Measurements from ENCODE around the gene EYS. TPM values are rescaled to one million over a fixed set of nuclear protein-coding genes. Genes with fewer than 3 reads are reported as not detected.
"Not testable (repeated sequence)": the region's sequence is repeated elsewhere in the genome, so short reads cannot be mapped to it uniquely, and the experiment has no call there.

The EYS gene
- total RNA-seq, 1 experiment from 2014 or later = 0.99 TPM

DNA sequence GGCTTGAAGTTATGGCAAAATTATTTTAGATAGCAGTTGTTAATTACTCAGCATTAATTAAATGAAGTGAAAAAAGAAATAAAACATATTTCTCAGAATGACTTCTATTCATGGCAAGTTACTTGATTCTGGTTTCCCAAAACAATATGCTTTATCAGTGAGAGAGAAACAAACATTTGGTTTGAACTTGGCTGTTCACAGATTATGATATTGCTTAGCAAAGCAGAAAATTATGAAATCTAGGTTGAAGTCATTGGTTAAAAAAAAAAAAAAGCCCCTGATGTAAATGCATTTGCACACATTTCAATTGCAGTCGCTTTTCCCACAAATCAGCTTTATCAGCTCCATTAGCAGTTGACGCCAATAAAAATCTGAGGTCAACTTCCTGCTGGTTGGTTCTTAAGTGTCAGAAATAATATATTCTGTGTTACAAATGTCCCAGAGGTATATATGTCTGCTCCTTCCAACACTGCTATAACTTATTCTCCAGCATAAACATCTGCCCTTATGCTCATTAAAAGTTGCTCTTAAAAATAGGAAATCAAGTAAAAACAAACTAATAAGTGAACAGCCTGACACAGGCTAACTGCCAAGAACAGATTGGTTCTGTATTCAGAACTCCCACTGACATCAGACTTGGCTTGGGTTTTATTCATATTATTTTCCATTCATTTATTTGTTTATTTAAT, 1796.0 kb downstream of the EYS start:
- no peak for DNase-seq (ENCODE audit: low read depth)

DNA sequence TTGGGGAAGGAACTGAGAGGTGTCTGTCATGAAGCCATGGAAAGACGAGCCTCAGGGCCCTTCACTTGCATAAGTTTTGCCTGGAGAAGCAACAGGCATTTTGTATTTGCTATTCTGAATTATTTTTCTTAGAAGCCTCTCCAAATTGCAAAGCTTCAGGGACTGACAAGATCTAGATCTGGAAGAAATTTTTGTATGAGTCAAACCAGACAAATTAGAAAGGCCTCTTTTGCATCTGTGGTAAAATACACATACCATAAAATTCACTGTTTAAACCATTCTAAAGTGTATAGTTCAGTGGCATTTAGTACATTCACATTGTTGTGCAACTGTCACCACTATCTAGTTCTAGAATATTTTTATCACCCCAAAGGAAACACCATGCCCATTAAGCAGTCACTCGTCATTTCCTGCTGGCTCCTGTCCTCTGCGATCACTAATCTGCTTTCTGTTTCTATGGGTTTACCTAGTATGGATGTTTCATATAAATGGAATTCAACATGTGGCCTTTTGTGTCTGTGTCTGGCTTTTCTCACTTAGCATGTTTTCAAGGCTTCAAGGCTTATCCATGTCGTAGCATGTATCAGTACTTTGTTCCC, 1802.3 kb downstream of the EYS start:
- peak; percentile 90 for DNase-seq (ENCODE audit: low read depth)

DNA sequence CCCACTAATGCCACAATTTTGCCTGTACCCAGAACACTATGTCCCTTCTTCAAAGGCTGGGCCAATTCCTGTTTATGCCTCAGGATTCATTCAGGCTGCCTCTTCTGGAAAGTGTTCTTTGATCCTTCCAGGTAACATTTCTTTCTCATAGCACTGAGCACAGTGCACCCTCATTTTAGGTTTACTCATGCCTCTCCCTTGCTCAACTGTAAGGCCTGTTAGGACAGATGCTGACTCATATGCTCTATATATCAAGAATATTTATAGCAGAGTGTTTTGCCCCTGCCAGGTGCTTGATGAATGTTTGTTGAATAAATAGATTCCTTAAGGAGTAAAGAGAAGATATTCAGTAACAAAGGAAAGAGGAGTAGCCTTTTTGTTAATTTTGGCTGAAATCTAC, 1807.5 kb downstream of the EYS start:
- DNase-seq (ENCODE audit: low read depth) = peak; percentile 61

DNA sequence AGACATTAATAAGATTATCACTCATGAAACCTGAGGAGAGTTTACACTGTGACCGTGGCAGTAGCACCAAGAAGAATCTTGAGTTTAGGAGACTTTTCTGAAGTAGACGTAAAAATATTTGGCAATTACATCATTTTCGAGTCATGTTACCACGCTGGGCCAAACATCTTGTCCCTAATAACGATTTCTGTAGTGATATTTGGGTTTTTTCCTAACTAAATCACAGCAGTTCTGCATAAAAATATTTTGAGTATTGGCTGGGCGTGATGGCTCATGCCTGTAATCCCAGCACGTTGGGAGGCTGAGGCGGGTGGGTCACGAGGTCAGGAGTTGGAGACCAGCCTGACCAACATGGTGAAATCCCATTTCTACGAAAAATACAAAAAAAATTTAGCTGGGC, 1809.1 kb downstream of the EYS start:
- no peak for DNase-seq (ENCODE audit: low read depth)

DNA sequence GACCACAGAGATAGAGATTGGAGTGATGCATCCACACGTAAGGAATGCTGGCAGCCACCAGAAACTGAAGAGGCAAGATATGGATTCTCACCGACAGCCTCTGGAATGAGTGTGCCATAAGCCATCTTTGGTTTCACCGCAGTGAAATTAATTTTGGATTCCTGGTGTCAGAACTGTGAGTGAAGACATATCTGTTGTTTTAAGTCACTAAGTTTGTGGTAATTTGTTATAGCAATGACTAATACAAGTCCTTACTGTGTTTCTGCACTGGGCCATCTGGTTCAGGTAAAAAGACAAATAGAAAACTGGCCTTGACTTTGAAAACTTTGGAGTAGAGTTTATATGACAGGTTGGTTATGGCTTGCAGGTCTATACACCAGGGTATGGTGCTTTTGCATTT, 1809.6 kb downstream of the EYS start:
- peak; percentile 90 for DNase-seq (ENCODE audit: low read depth)

DNA sequence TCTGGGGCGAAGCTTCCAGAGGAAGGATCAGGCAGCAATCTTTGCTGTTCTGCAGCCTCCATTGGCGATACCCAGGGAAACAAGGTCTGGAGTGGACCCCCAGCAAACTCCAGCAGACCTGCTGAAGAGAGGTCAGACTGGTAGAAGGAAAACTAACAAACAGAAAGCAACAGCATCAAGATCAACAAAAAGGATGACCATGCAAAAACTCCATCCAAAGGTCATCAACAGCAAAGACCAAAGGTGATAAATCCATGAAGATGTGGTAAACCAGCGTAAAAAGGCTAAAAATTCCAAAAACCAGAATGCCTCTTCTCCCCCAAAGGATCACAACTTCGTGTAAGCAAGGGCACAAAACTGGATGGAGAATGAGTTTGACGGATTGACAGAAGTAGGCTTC, 1818.6 kb downstream of the EYS start:
- no peak for DNase-seq (ENCODE audit: low read depth)

DNA sequence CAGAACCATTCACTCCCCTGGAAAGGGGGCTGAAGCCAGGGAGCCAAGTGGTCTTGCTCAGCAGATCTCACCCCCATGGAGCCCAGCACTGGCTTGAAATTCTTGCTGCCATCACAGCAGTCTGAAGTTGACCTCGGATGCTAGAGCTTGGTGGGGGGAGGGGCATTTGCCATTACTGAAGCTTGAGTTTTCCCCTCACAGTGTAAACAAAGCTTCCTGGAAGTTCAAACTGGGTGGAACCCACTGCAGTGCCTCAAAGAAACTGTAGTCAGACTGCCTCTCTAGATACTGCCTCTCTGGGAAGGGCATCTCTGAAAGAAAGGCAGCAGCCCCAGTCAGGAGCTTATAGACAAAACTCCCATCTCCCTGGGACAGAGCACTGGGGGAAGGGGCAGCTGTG, 1819.2 kb downstream of the EYS start:
- DNase-seq (ENCODE audit: low read depth) = not testable (repeated sequence)

DNA sequence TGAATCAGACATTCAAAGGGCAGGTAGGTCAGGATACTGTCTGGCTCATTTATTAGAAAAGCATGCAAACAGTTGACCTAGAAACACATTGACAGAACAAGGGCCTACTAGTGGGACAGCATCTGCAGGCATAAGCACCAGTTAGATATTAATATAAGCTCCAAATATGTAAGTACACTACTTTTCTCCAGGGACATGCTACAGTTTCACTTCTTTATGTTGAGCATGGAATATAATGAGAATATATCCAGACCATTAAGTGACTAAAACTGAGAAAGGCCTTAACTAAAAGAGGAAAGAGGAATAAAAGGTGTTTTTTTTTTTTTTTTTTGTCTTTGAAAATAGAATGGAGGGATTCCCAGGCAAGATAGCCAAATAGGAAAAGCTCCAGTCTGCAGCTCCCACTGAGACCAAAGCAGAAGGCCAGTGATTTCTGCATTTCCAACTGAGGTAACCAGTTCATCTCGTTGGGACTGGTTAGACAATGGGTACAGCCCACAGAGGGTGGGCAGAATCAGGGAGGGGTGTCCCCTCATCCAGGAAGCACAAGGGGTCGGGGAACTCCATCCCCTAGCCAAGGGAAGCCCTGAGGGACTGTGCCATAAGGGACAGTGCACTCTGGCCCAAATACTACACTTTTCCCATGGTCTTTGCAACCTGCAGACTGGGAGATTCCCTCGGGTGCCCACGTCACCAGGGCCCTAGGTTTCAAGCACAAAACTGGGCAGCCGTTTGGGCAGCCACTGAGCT, 1819.8 kb downstream of the EYS start:
- no peak for DNase-seq (ENCODE audit: low read depth)

DNA sequence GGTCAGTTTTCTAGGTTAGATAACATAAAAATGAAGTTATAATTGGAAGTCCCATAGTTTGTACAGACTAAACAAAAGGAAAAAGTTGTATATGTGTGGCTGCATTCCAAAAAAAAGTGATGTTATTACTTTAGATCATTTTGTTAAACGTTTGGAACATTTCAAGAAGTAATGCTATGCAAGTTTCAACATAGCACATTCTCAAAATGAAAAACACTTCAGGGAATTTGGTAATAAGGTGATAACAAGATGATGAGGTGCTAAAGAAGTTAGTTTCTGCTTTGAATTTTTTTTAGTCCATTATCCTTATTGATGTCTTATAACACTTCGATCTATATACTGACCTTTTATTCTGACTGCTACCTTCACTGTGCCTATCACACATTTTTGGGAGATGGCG, 1820.7 kb downstream of the EYS start:
- DNase-seq (ENCODE audit: low read depth) = no peak

DNA sequence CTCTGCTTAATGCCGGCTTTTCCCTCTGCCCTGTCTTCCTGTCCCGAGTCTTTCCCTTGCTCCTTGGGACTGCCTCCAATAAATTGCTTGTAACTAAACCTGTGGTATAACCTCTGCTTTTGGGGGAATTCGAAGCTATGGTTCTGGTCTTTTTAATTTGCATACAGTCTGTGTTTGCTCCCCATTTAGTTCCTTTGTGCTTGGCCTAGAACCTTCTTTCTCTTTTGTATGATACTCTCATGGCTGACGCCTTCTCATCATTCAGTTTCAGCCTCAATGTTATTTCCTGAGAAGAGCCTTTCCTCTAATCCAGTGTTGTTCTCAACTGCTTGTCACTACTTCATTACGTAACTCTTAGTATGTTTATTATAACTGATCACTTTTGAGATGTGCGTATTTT, 1823.4 kb downstream of the EYS start:
- no peak for DNase-seq (ENCODE audit: low read depth)

DNA sequence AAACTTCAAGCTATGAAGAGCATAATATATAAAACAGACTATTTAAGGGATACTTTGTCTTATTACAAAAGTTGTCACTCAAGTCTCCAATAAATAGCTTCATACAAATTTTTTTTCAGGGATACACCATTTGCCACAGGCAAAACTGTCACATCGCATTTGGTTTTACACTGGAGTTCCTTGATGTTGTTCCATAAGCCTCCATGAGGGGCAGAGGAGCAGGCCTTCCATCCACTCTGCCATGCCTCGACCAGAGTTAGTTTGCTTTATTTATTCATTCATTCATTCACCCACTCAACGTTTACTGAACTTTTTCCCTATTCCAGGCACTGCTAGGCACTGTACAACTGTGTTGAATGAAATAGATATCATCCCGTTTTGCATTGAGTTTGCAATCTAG, 1824.8 kb downstream of the EYS start:
- DNase-seq (ENCODE audit: low read depth) = no peak

DNA sequence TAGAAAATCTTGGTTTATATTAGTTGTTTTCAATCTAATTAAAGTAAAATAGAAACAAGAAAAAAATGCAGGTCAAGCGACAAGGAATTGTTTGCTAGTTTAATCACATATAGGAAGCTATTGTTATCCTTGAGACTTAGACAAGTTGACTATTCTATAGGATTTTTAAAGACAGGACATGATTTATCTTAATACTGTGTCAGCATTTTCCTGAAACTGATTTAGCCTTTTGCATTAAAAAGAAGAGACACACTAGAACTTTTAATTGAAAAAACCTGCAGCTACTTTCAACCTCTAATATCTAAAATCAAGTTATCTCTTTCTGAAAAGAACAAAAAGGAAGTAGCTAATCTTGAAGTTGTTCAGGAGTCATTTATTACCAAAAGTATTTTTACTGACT, 1825.2 kb downstream of the EYS start:
- no peak for DNase-seq (ENCODE audit: low read depth)

DNA sequence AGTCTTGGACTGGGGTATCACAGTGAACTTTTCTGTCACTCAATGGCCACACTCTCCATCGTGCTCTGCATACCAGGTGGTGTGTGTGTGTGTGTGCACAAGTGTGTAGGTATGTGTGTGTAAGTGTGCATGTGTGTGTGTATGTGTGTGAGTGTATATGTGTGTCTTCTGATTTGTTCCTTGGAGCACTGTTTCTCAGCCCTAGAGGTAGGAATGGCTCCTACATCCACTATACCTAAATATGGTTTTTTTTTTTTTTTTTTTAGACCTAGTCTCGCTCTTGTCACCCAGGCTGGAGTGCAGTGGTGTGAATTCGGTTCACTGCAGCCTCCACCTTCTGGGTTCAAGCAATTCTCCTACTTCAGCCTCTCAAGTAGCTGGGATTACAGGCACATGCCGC, 1834.8 kb downstream of the EYS start:
- DNase-seq (ENCODE audit: low read depth) = no peak

DNA sequence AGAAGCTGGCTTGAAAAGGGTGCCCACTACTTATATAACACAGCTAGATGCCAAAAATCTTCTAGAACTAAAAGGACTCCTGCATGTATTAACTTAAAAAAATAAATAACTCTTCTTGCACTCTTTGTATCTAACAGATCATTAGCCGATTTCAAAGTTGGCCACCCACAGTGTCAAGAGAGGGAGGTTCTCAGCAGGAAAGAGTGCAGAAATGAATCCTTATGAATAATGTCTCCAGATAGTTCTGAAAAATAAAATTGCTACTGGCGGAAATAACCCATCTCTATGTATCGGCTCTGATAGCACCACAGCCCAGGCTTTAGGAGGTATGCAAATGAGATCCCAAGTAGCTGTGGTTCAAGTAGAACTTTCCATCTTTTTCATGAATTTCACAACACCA, 1838.7 kb downstream of the EYS start:
- no peak for DNase-seq (ENCODE audit: low read depth)

DNA sequence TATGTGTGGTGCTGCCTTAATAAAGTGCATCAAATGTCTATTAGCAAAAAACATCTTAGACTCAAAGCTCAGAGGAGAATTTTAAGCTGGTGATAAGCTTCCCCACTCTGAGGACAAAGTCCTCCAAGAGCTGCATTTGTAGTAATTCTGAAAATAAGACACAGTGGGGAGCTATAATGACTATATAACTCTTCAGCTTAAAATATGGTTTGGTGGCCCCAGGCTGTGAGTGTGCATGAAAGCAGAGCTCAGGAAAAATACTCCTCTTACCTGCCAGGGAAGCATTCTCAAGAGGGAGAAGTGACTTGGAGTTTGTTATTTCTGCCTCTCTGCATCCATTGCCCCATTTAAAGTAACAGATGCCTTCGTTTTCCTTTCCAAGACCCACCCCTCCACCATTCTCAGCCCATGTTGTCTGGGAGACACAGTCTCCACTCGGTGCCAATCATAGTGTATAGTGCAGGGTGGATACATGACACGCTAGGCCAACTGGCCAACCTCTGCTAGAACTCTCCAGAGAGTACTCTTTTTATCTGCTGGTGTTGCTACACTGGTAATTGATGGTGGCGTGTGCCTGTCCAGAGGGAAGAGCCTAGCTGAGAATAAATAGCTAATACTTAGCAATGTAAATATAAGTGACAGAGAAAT, 1842.2 kb downstream of the EYS start:
- DNase-seq (ENCODE audit: low read depth) = no peak

DNA sequence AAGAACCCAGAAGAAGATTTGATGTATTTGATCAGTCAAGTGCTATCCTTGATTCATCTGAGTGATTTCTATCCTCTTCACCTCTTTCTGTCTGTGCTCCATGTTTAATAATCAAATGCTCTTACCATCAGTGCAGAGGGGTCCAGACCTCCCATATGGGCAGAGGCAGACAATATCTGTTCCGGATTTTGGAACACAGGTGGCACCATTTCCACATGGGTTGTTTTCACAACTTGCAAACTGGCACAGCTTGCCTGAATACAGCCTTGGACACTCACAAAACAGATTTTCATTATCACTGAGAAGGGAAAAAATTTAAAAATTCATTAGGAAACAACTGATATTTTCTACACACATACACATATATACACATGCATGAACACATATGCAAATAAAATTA, 1843.0 kb downstream of the EYS start:
- no peak for DNase-seq (ENCODE audit: low read depth)

DNA sequence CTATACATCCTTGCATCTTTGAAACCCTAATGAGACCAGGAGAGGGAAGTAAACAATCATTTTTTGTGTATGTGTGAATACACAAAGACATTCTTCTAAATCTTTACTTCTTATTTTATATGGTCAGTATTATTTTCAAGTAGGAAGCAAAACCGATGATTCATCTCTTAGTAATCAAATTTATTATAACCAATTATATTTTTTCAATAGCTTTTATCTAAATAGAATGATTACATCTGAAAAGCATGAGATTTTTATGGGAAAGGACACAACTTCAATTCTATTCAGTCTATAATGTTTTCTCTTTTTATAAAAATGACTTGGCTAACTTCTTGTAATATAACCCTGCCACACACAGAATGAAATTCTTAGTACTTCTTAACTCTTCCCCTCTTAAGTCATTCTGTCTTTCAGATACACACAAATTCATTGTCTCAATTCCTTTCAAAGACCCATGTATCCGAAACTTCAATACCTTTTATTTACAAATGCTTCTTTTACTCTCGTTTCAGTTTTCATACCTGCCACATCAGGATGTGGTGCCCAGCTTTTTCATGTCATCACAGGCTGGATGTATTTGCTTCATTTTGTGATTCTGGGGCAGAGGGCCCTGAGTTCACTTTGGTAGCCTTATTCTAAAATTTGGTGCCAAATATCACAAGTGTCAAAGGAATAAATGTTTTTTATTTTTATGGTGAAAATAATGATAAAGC, 1844.4 kb downstream of the EYS start:
- no peak for DNase-seq (ENCODE audit: low read depth)

DNA sequence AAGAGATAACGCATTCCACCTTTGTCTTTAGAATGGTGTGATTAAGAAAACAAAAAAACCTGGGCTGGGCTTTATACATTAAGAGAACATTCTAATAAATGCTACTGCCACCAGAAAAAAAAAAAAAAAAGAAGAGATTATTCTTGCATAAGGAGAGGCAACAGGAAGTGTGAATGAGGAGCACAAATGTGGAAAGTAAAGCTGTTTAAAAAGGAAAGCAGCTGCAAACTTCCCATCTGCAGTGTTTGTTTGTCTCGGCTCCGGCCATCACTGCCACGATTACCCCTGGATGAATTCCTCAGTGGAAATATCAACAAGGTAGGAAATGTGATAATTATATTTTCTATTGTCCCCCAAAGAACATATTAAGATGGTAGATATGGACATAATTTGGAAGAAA, 1847.5 kb downstream of the EYS start:
- no peak for DNase-seq (ENCODE audit: low read depth)

DNA sequence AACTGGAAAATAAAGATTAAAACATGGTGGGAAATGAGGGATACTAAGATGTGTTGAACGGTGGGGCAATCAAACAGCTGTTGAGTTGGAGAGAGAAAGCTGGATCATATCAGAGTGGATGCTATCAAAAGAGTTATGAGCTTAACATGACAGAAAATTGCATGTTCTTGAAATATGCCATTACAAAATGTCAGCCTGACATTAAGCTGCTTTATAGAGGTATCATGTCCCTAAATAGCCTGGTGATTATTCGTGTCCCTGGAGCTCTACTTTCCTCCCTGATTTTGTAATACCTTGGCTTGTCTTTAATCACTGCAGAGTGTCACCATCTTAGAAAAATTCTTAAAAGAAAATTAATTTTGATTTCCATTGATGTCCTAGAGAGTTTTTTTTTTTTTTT, 1848.3 kb downstream of the EYS start:
- DNase-seq (ENCODE audit: low read depth) = no peak

DNA sequence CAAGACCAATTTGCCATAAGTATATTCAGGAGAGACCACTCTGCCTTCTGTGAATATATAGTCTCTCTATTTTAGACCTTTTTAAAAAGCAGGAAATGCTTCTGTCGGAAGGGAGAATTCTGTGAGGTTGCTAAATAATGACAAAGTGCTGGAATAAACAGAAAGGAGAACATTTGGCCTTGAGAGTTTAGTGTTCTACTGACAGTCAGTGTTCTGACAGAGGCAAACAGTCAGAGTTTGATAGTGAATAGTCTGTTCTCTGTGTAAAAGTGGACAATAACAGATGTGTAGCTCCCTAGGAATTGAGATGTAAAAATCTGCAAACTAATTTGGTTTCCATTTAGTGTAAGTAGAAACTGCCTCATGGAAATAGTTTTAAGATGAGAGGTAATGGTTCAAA, 1850.8 kb downstream of the EYS start:
- no peak for DNase-seq (ENCODE audit: low read depth)

DNA sequence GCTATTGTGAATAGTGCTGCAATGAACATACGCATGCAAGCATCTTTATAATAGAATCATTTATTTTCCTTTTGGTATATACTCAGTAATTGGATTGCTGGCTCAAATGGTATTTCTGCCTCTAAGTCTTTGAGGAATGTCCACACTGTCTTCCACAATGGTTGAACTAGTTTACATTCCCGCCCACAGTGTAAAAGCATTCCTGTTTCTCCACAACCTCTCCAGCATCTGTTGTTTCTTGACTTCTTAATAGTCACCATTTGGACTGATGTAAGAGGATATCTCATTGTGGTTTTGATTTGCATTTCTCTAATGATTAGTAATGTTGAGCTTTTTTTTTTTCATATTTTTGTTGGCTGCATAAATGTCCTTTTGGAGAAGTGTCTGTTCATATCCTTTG, 1862.7 kb downstream of the EYS start:
- peak; percentile 43 for DNase-seq (ENCODE audit: low read depth)

DNA sequence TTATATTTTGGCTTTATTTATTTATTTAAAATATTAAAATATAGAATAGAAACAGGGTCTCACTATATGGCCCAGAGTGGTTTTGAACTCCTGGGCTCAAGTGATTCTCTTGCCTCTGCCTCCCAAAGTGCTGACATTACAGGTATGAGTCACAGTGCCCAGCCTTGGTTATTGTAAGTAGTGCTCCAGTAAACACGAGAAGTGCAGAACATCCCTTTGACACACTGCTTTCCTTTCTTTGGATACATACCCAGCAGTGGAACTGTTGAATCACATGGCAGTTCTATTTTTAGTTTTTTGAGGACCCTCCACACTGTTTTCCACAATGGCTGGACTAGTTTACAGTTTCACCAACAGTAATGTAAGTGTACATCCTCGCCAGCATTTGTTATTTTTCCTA, 1867.5 kb downstream of the EYS start:
- DNase-seq (ENCODE audit: low read depth) = peak; percentile 79
